K562 (cell line): ENCODE measurements around the gene THAP11. TPM values are rescaled to one million over a fixed set of nuclear protein-coding genes. Genes with fewer than 3 reads are reported as not detected.

ENCODE experiments used
- CBX1 ChIP-seq: sonication (generic); IDR thresholded peaks from 2 replicates; pipeline ENCODE4 v1.6.1; 2016; ENCODE audit warnings: antibody characterized with exemption, low read depth, mild to moderate bottlenecking
- CEBPG ChIP-seq, 3 experiments: fragments of 200-800 bp in 1 of 3; sonication (Bioruptor generic) in 1 of 3; sonication (generic) in 1 of 3; formaldehyde crosslinking in 1 of 3; IDR thresholded peaks in 2 of 3; conservative IDR thresholded peaks in 1 of 3; 2 replicates each; pipeline versions ENCODE4 v1.6.1 to v1.8.0; 2016 to 2022; ENCODE audit warnings: missing compliant biosample characterization in 2 of 3, missing genetic modification characterization in 2 of 3, mild to moderate bottlenecking in 1 of 3, missing genetic modification reagents in 1 of 3
- CTCFL ChIP-seq: IDR thresholded peaks from 2 replicates; pipeline ENCODE4 v1.6.1; 2011; ENCODE audit warnings: borderline replicate concordance, low read depth, mild to moderate bottlenecking, moderate library complexity, low read length; ENCODE audit not compliant: insufficient read depth, poor library complexity, severe bottlenecking
- JUND ChIP-seq, 2 experiments: IDR thresholded peaks; 2 replicates in 1 of 2; 3 replicates in 1 of 2; pipeline ENCODE4 v1.6.1; 2011; ENCODE audit warnings: borderline replicate concordance in 2 of 2, low read depth in 2 of 2, low read length in 2 of 2, improper control_type of control experiment in 1 of 2, missing biosample characterization in 1 of 2, missing genetic modification characterization in 1 of 2, missing genetic modification reagents in 1 of 2
- KLF6 ChIP-seq: fragments of 250-450 bp; sonication (Bioruptor Pico); IDR thresholded peaks from 2 replicates; pipeline ENCODE4 v1.4.0; 2020; ENCODE audit warnings: mild to moderate bottlenecking, moderate library complexity, borderline replicate concordance
- POLR2A ChIP-seq: fragments of 450-650 bp; conservative IDR thresholded peaks from 2 replicates; pipeline ENCODE4 v1.6.1; 2016
- ZBTB5 ChIP-seq: fragments of 450-650 bp; IDR thresholded peaks from 2 replicates; pipeline ENCODE4 v1.6.1; 2017; ENCODE audit warnings: antibody characterized with exemption
- ZC3H11A ChIP-seq: IDR thresholded peaks from 2 replicates; pipeline ENCODE4 v1.6.1; 2012; ENCODE audit warnings: low read depth, low read length, improper control_type of control experiment
- ZNF318 ChIP-seq, 2 experiments: fragments of 450-650 bp; IDR thresholded peaks; 2 replicates each; pipeline ENCODE4 v1.6.1; 2016; ENCODE audit warnings: mild to moderate bottlenecking in 2 of 2, borderline replicate concordance in 1 of 2, low read depth in 1 of 2, moderate library complexity in 1 of 2
- polyA plus RNA-seq, 8 experiments: library from polyadenylated mRNA; depleted of rRNA in 4 of 8; stranded (reverse) in 5 of 8; unstranded in 3 of 8; fragments of >200 nt; fragmentation: Nextera tagmentation in 2 of 8; fragmentation: Illumina TruSeq in 1 of 8; extraction: Ambion mirVana in 2 of 8; extraction: Trizol in 1 of 8; gene quantifications; 2 replicates each; pipeline versions ENCODE4 v1.2.1 to v1.2.3, GENCODE V29; 2011 to 2014; ENCODE audit warnings: inconsistent platforms in 1 of 8, missing spikeins in 1 of 8
- total RNA-seq, 7 experiments: library from RNA; depleted of rRNA in 6 of 7; stranded (reverse); fragments of >200 nt in 6 of 7; fragmentation: Illumina TruSeq in 2 of 7; extraction: Trizol in 2 of 7; gene quantifications; 2 replicates each; pipeline versions ENCODE4 v1.2.1 to v1.2.3, GENCODE V29; 2011 to 2021; ENCODE audit warnings: low replicate concordance in 1 of 7
- TF ChIP-seq, protein P1 (sequence below): fragments of 450-650 bp; conservative IDR thresholded peaks from 2 replicates; pipeline ENCODE4 v1.6.1; 2016; ENCODE audit warnings: missing genetic modification characterization, low read depth, mild to moderate bottlenecking, missing compliant biosample characterization, moderate library complexity

THAP11 gene
- total and polyA plus RNA-seq, 9 of the 15 experiments (the other 6 are each of a cell fraction or from before 2014, with no cell fraction given) = 2.4 to 31.6 (median 21.4) TPM

DNA sequence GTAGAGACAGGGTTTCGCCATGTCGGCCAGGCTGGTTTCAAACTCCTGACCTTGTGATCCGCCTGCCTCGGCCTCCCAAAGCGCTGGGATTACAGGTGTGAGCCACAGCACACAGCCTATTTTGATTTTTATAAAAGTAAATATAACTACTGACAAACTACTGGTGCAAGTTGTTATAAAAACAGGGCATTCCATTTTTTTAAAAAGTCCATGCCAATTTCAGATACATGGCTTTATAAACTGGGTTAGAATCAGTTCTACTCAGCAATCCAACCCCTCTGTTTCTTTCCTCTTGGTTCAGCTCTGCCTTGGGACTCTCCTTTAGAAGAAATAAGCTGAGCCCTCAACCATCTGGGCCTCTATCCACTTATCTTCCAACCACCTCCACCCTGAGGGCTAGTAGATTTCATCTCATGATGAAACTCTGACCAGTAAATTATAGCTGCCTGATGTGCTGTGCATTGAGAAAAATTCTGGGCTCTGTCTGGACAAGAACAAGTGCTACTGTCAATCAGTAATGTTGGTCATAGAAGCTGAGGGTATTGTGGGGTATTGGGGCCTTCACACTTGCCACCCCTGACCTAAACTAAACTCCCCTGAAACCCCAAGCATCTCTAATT lies 45.9 kb upstream of the THAP11 start (continued):
- TF ChIP-seq ZNF318 (IDR thresholded peaks at IDR 0.05; ENCODE audit: borderline replicate concordance in 1 of 2, low read depth in 1 of 2) (no peak), KLF6 (CRISPR knock-in tag) (no peak), ZBTB5 (no peak), CBX1 (no peak), ZC3H11A (no peak), CEBPG (CRISPR knock-in tag; IDR thresholded peaks at IDR 0.05) (0 out of 2 replicates have a peak, but pooled peaks have one; percentile 18), CEBPG (tag; conservative IDR thresholded peaks at IDR 0.05 in 1 of 2, IDR thresholded peaks at IDR 0.05 in 1 of 2) (peak in 1 of 2 experiments; percentile 38; a peak in 1 of 4 replicates), CTCFL (no peak), POLR2A (no peak), JUND (IDR thresholded peaks at IDR 0.05; ENCODE audit: borderline replicate concordance, low read depth, low read length) (no peak), JUND (tag; IDR thresholded peaks at IDR 0.05; ENCODE audit: borderline replicate concordance, low read depth, low read length) (no peak)
- TF ChIP-seq, protein P1, sequence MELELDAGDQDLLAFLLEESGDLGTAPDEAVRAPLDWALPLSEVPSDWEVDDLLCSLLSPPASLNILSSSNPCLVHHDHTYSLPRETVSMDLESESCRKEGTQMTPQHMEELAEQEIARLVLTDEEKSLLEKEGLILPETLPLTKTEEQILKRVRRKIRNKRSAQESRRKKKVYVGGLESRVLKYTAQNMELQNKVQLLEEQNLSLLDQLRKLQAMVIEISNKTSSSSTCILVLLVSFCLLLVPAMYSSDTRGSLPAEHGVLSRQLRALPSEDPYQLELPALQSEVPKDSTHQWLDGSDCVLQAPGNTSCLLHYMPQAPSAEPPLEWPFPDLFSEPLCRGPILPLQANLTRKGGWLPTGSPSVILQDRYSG (tag) = no peak
